ENCODE measurements around the gene CTTNBP2. TPM values are rescaled to one million over a fixed set of nuclear protein-coding genes. Genes with fewer than 3 reads are reported as not detected.
A peak's percentile ranks its signal among the peaks of the same experiment; 100 is the strongest.

Gene CTTNBP2
- total and polyA plus RNA-seq, 2 of the 13 experiments (the other 11 are each of a cell fraction or from before 2014, with no cell fraction given): not detected

DNA sequence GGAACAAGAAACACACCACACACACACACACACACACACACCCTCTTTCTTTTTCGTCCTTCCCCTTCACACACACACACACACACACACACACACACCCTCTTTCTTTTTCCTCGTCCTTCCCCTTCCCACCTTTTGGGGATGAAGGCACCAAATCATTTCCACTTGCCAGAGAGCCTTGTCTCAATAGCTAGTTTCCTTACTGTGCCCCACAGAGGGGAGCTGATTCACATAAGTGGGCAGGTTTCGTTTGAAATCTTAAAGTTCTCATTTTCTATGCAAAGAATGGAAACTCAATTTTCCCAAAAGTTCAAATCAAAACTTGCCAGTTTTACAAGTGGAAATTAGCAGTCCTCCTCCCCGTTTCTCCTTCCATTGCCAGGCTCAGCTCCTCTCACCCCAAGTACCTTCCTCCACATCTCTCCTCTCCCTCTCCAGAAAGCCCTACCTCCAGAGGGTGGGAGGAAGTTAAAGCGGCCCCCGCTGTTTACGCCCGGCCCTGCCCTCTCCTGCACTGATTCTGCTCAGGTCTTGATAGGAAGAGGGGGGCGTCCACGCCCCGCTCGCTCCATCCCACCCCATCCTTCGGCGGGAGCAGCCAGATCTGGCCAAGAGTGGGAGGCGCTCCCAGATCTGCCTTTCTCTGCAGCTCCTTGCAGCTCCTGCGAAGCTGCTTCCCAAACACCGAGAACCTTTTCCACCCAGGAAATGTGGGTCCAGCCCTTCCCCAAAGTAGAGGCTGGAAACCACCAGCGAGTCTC, 1.3 kb downstream of the CTTNBP2 start:
- Histone ChIP-seq H3K27ac (ENCODE audit: extremely low read length, insufficient read depth, low read length) (no peak overlapping the region), H3K27me3 (ENCODE audit: control insufficient read depth in 1 of 2, insufficient read depth in 2 of 2, low read length in 2 of 2) (peaks cover 4 to 40% of the 10 kb centered on the region in 2 experiments), H3K79me2 (ENCODE audit: insufficient read depth, low read length) (no peaks in the 10 kb centered on the region), H3K9ac (ENCODE audit: insufficient read depth, low read depth, low read length) (no peak overlapping the region), H2AFZ (ENCODE audit: low read length) (no peak overlapping the region), H3K4me1 (ENCODE audit: insufficient read depth, low read length) (peaks cover 5% of the 10 kb centered on the region; the same call in 1 of the 2 replicates), H3K9me3 (ENCODE audit: low read length) (no peaks in the 10 kb centered on the region), H4K20me1 (ENCODE audit: insufficient read depth, low read length) (no peaks in the 10 kb centered on the region), H3K4me3 (replicated peaks in 1 of 3; ENCODE audit: insufficient read depth in 1 of 3, low read depth in 2 of 3, low read length in 3 of 3) (no peak overlapping the region), H3K36me3 (replicated peaks in 1 of 2; ENCODE audit: control insufficient read depth in 1 of 2, insufficient read depth in 2 of 2, low read length in 2 of 2) (no peaks in the 10 kb centered on the region), H3K4me2 (ENCODE audit: low read depth, low read length) (no peak overlapping the region)
- FAIRE-seq (no peak), ATAC-seq (peak; percentile 28), DNase-seq (ENCODE audit: low spot score) (no peak)
- WGBS (ENCODE audit: low lambda C conversion rate): 34% methylated on average over 18 of the region's 18 CpGs
- CTCF ChIA-PET (ENCODE audit: low intra/inter-chr PET ratio, low total read pairs): no interaction called here
- TF ChIP-seq, protein P1, sequence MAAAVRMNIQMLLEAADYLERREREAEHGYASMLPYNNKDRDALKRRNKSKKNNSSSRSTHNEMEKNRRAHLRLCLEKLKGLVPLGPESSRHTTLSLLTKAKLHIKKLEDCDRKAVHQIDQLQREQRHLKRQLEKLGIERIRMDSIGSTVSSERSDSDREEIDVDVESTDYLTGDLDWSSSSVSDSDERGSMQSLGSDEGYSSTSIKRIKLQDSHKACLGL (CRISPR knock-in tag; IDR thresholded peaks at IDR 0.05): no peak
- no peak for TF ChIP-seq ZSCAN29 (CRISPR knock-in tag; conservative IDR thresholded peaks at IDR 0.05)
- no peak for TF ChIP-seq ZFAT (CRISPR knock-in tag; conservative IDR thresholded peaks at IDR 0.05)
- no peak for TF ChIP-seq MAFF (IDR thresholded peaks at IDR 0.05; ENCODE audit: low read depth, low read length)
- TF ChIP-seq NCOA5 (CRISPR knock-in tag; IDR thresholded peaks at IDR 0.05): no peak
- TF ChIP-seq NFE2L1 (CRISPR knock-in tag; IDR thresholded peaks at IDR 0.05; ENCODE audit: borderline replicate concordance): no peak
- no peak for TF ChIP-seq ZNF761 (CRISPR knock-in tag; conservative IDR thresholded peaks at IDR 0.05)
- TF ChIP-seq ZNF672 (CRISPR knock-in tag; IDR thresholded peaks at IDR 0.05): no peak
- TF ChIP-seq ZNF775 (CRISPR knock-in tag; IDR thresholded peaks at IDR 0.05; ENCODE audit: borderline replicate concordance): no peak
- no peak for TF ChIP-seq SRSF4 (IDR thresholded peaks at IDR 0.05; ENCODE audit: low read depth, low read length, poor library complexity, severe bottlenecking)
- TF ChIP-seq, protein P2, sequence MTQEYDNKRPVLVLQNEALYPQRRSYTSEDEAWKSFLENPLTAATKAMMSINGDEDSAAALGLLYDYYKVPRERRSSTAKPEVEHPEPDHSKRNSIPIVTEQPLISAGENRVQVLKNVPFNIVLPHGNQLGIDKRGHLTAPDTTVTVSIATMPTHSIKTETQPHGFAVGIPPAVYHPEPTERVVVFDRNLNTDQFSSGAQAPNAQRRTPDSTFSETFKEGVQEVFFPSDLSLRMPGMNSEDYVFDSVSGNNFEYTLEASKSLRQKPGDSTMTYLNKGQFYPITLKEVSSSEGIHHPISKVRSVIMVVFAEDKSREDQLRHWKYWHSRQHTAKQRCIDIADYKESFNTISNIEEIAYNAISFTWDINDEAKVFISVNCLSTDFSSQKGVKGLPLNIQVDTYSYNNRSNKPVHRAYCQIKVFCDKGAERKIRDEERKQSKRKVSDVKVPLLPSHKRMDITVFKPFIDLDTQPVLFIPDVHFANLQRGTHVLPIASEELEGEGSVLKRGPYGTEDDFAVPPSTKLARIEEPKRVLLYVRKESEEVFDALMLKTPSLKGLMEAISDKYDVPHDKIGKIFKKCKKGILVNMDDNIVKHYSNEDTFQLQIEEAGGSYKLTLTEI (CRISPR knock-in tag; conservative IDR thresholded peaks at IDR 0.05): no peak
- TF ChIP-seq, protein P3, sequence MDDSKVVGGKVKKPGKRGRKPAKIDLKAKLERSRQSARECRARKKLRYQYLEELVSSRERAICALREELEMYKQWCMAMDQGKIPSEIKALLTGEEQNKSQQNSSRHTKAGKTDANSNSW (CRISPR knock-in tag; IDR thresholded peaks at IDR 0.05; ENCODE audit: borderline replicate concordance): no peak
- no TSS peak for BruUV-seq (replicated peaks)
- in situ Hi-C loops (cut with HindIII; ENCODE audit: extremely low pct_ligation_motif_present, low pct_unique_long_range_greater_than_20kb): no loop called here
- intact Hi-C loops (cut with micrococcal nuclease; ENCODE audit: unreplicated experiment): no loop called here
- POLR2A ChIA-PET: no interaction called here

All from HepG2 (cell line).